HG02642 (cell line): Measurements from ENCODE around the gene KRT5.
"Not testable (repeated sequence)": the region's sequence is repeated elsewhere in the genome, so short reads cannot be mapped to it uniquely, and the experiment has no call there.

Experiments used
- ATAC-seq: cut with Tn5 transposase; IDR thresholded peaks from one replicate; pipeline ENCODE4 v1.9.1; 2021; ENCODE audit warnings: mild to moderate bottlenecking; ENCODE audit not compliant: unreplicated experiment, poor library complexity

Gene KRT5

GRCh38 chr12:52498946-52499345 is 21.2 kb downstream of the KRT5 start:
- no peak for ATAC-seq

GRCh38 chr12:52497975-52498374 is 22.2 kb downstream of the KRT5 start:
- no peak for ATAC-seq

DNA sequence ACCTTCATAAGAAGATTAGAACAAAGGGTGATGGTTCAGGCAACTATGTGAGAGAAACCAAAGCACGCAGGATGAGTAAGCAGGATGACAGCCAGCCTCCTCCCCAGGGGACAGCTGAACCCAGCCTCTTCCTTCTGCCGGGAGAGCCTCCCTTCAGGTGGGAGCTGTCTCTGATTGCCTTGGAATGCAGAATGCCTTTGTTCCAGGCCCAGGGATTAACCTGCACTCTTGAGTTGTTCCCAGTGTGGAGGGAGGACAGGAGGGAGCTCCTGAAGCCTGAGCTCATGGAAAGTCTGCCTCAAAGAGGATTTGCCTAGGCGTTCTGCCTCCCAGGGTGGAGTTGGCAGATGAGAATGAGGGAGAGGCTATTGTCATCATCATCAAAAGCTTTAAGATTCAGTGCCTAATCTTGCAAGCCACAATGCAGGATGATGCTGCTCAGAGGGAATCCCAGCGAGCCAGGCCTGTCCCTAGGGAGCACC is 23.6 kb downstream of the KRT5 start:
- ATAC-seq: no peak

- no peak for ATAC-seq
Measured at GRCh38 chr12:52496054-52496453, 24.1 kb downstream of the KRT5 start.

DNA sequence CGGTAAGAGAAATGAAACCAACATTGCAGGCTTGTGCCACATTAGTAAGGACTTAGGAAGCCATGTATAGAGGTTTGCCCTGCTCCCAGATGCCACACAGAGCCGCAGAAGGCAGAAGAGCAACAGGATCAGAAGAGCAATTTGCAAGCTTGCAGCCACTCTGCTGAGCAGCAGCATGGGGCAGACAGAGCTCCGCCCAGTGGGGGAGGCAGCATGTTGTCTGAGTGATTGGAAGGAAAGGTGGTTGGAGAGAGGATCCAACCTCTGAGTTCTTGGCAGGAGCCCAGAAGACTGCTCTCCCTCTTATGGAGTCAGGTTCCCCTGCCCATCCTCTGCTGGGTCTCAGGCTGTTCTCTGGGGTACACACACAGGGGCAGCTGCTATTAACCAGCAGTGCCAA is 24.8 kb downstream of the KRT5 start:
- no peak for ATAC-seq

GRCh38 chr12:52494518-52494917 is 25.7 kb downstream of the KRT5 start:
- no peak for ATAC-seq

GRCh38 chr12:52494100-52494499 is 26.1 kb downstream of the KRT5 start:
- no peak for ATAC-seq

- ATAC-seq: no peak
Measured at GRCh38 chr12:52493172-52493571, 27.0 kb downstream of the KRT5 start, which contains the start of gene KRT6A. Gene KRT6A (minus strand): TSS chr12:52493257. CDS start chr12:52493188, 69 bp downstream.

DNA sequence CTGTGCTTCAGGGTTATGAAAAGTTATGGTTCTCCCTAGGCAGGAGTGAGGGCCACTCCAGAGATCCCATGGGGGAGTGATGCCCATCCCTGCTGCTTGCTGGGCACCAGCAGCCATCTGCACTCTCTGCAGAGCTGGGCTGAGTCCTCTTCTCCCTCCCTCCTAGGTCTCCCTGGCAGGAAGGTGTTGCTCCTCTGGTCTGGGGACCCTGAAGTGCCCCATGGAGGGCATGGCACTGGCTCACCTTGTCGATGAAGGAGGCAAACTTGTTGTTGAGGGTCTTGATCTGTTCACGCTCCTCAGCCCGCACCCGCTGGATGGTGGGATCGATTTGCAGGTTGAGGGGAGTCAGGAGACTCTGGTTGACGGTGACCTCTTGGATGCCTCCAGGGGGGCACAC is 27.8 kb downstream of the KRT5 start:
- ATAC-seq: not testable (repeated sequence)

- not testable (repeated sequence) for ATAC-seq
Measured at GRCh38 chr12:52491495-52491894, 28.7 kb downstream of the KRT5 start.

DNA sequence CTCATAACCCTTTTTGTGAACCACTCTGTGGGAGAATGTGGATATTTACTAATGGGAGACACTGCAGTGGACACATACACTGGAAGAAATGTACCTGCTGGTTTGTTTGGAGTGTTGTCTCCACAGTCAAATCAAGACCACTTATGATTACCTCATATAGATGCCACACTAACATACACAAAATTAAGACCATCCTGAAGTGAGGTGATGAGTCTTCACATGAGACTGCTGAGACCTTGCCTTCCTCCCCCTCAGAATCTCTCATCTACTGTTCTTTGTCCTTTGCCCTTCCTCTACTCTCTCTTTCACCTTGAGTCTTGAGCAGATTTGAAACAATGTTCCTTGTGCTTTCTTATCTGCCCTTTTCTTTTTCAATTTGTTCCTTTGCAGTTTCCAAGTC is 31.5 kb downstream of the KRT5 start:
- ATAC-seq: no peak

- not testable (repeated sequence) for ATAC-seq
Measured at GRCh38 chr12:52487744-52488443, 32.3 kb downstream of the KRT5 start.

DNA sequence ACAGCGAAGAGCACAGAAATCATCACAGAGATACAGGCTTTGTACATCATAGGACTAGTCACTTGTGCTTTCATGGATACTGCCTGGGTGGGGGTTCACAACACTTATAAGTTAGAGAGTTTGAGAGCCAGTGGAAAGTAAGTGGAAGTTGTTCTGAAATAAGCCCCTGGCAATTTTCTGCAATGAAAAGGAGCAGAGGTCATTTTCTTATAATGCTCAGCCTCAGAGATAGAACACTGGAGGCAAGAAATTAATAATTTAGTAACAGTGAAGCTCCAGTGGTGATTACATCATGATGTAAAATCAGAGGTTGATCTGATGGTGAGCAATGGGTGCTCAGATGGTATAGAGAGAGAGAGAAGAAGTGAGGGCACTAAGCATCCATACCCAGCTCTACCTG is 33.0 kb downstream of the KRT5 start:
- no peak for ATAC-seq

- no peak for ATAC-seq
Measured at GRCh38 chr12:52486166-52487105, 33.8 kb downstream of the KRT5 start.

DNA sequence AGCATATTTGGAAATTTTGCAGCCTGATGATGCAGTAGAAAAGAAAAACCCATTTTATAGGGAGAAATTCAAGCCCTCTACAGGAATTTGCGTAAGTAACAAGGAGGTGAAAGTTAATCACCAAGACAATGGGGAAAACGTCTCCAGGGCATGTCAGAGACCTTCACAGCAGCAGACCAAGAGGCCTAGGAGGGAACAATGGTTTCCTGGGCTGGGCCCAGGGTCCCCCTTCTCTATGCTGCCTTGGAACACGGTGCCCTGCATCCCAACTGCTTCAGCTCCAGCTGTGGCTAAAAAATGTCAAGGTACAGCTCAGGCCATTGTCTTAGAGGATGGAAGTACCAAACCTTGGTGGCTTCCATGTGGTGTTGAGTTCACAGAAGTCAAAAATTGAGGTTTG is 40.1 kb downstream of the KRT5 start:
- ATAC-seq: no peak

DNA sequence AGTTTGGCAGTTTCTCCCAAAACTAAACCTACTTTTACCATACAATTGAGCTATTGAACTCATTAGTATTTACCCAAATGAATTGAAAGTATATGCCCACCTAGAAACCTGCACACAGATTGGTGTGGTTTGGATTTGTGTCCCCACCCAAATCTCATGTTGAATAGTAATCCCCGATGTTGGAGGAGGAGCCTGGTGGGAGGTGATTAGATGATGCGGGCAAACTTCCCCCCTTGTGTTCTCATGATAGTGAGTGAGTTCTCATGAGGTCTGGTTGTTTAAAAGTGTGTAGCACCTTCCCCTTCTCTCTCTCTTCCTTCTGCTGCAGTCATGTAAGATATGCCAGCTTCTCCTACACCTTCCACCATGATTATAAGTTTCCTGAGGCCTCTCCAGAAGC is 42.5 kb downstream of the KRT5 start:
- ATAC-seq: no peak

- ATAC-seq: no peak
Measured at GRCh38 chr12:52474212-52474611, 46.0 kb downstream of the KRT5 start.

DNA sequence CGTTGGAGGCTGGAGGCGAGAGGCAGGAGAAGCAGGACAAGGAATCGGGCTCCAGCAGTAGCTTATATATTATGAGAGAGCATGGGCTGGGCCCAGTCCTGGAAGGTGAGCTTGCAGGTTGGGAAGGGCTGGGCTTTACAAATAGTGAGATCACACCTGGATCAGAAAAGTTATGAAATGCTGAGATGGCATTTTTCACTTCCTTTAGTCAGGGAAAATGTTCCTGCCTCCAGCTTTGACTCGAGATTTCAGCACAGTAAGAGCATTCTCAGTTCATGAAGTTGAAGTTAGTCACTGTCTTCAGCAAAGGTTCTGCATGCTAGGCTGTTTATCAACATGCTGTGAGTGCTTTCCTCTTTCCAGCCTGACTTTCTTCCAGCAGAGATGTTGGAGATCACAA is 46.4 kb downstream of the KRT5 start, which contains the start of gene KRT6C:
Gene KRT6C (minus strand): TSS at position 38 of the 400 bp plus-strand sequence. CDS start 68 bp downstream, outside the sequence.
- no peak for ATAC-seq

GRCh38 chr12:52469853-52470252 is 50.3 kb downstream of the KRT5 start:
- no peak for ATAC-seq

GRCh38 chr12:52464897-52465296 is 55.3 kb downstream of the KRT5 start:
- no peak for ATAC-seq
